Breast epithelium (tissue), 3 donors: ENCODE results near the gene BIRC2.

Experiments
- POLR2A ChIP-seq: fragments of 450-650 bp; IDR thresholded peaks from one replicate; pipeline ENCODE4 v1.6.1; 2016; ENCODE audit warnings: antibody characterized with exemption, mild to moderate bottlenecking, moderate library complexity
- POLR2AphosphoS5 ChIP-seq, 3 donors: sonication (generic); formaldehyde crosslinking; IDR thresholded peaks; one replicate each; pipeline ENCODE4 v1.6.1; 2017; ENCODE audit warnings: antibody characterized with exemption in 3 of 3
- TF ChIP-seq, protein P1 (sequence below), 3 donors: fragments of 450-650 bp; IDR thresholded peaks; one replicate each; pipeline ENCODE4 v1.5.1; 2016 to 2017; ENCODE audit warnings: antibody characterized with exemption in 3 of 3, mild to moderate bottlenecking in 3 of 3, moderate library complexity in 3 of 3

DNA sequence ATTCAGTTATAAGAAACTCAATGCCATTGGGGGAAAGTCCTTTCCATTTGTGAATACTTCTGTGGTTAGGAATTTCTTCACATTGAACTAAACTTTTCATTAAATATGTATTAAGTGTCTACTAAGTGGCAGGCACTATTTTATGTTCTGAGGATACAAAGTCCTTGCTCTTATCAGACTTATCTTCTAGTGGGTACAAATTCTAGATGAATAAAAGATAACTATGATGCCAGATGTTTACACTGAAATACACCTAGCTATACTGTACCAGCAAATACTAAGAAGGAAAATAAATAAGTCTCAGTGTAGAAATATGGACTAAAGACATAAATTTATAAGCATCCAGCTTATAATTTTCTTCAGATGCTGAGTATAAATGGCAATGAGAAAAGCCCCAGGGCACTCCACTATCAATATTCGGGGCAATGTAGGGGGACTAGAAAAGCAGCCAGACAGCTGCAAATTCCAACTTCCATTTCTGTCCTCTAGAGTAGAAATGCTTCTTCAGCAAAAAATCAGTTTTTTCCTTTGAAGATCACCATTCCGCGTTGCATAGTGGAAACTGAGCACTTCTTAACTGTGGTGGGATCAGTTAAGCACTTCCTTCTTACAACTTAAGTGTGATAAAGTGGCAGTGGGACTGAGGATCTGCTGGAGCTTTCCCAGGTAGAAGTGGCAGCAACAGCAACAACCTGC, 41.5 kb upstream of the BIRC2 start:
- TF ChIP-seq POLR2AphosphoS5 (IDR thresholded peaks at IDR 0.05) (no peak), POLR2A (no peak)
- TF ChIP-seq, protein P1, sequence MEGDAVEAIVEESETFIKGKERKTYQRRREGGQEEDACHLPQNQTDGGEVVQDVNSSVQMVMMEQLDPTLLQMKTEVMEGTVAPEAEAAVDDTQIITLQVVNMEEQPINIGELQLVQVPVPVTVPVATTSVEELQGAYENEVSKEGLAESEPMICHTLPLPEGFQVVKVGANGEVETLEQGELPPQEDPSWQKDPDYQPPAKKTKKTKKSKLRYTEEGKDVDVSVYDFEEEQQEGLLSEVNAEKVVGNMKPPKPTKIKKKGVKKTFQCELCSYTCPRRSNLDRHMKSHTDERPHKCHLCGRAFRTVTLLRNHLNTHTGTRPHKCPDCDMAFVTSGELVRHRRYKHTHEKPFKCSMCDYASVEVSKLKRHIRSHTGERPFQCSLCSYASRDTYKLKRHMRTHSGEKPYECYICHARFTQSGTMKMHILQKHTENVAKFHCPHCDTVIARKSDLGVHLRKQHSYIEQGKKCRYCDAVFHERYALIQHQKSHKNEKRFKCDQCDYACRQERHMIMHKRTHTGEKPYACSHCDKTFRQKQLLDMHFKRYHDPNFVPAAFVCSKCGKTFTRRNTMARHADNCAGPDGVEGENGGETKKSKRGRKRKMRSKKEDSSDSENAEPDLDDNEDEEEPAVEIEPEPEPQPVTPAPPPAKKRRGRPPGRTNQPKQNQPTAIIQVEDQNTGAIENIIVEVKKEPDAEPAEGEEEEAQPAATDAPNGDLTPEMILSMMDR (IDR thresholded peaks at IDR 0.05) = no peak
